ENCODE data around the gene OR1L1. TPM values are rescaled to one million over a fixed set of nuclear protein-coding genes. Genes with fewer than 3 reads are reported as not detected.

The OR1L1 gene, protein sequence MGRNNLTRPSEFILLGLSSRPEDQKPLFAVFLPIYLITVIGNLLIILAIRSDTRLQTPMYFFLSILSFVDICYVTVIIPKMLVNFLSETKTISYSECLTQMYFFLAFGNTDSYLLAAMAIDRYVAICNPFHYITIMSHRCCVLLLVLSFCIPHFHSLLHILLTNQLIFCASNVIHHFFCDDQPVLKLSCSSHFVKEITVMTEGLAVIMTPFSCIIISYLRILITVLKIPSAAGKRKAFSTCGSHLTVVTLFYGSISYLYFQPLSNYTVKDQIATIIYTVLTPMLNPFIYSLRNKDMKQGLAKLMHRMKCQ
- total RNA-seq: not detected

DNA sequence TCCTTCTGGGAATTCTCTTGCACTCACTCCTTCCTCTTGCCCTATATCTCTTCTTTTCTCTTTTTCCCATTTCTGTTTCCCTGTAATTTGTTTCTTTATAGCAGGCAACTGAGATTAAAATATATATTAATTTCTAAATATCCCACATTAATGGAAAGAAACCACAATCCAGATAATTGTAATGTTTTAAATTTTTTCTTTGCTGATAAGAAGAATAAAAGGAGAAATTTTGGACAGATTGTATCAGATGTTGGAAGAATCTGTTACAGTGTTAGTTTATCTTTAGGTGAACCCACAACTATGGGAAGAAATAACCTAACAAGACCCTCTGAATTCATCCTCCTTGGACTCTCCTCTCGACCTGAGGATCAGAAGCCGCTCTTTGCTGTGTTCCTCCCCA, at the start of gene OR1L1:
Gene OR1L1 (plus strand): TSS at position 301 of the 400 bp plus-strand sequence. CDS start 0 bp downstream, at position 301.
- Histone ChIP-seq H3K36me3 (no peaks in the 10 kb centered on the region), H3K27ac (no peak within 1 kb of the TSS), H3K4me1 (no peaks in the 10 kb centered on the region), H3K4me3 (no peak within 1 kb of the TSS), H3K9me3 (no peaks in the 10 kb centered on the region), H3K27me3 (no peaks in the 10 kb centered on the region)
- in situ Hi-C loops (cut with MboI; ENCODE audit: low pct_ligation_motif_present in 1 of 4, low pct_unique_long_range_greater_than_20kb in 1 of 4, low sequenced_read_pairs in 3 of 4): no loop called here
- 50 to 61% methylated on average over 2 of the region's 2 CpGs for WGBS, 2 donors (ENCODE audit: low coverage in 1 of 2)
- intact Hi-C loops (cut with DNase I; ENCODE audit: low total_unique reads): no loop called here
- TF ChIP-seq POLR2AphosphoS5 (IDR thresholded peaks at IDR 0.05) (no peak), EP300 (IDR thresholded peaks at IDR 0.05; ENCODE audit: low read depth) (no peak), POLR2A (IDR thresholded peaks at IDR 0.05) (no peak)
- TF ChIP-seq, protein P1, sequence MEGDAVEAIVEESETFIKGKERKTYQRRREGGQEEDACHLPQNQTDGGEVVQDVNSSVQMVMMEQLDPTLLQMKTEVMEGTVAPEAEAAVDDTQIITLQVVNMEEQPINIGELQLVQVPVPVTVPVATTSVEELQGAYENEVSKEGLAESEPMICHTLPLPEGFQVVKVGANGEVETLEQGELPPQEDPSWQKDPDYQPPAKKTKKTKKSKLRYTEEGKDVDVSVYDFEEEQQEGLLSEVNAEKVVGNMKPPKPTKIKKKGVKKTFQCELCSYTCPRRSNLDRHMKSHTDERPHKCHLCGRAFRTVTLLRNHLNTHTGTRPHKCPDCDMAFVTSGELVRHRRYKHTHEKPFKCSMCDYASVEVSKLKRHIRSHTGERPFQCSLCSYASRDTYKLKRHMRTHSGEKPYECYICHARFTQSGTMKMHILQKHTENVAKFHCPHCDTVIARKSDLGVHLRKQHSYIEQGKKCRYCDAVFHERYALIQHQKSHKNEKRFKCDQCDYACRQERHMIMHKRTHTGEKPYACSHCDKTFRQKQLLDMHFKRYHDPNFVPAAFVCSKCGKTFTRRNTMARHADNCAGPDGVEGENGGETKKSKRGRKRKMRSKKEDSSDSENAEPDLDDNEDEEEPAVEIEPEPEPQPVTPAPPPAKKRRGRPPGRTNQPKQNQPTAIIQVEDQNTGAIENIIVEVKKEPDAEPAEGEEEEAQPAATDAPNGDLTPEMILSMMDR (IDR thresholded peaks at IDR 0.05): no peak
- DNase-seq: no peak

DNA sequence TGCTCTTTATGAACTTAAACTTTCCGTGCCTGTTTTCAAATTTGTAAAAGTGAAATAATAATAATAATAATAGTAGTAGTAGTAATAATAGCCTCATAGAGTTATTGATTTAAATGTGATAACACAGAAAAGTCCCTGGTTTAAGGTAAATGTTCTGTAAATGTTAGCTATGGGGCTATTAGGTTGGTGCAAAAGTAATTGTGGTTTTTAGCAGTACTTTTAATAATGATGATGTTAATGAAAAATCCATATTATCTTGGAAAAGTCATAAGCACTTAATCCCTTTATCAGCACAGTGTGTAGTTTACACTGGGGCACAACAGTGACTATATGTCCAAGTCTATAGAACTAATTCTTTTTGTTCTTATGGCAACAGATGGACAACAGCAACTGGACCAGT, 47.2 kb upstream of the OR1L1 start, which contains the start of gene OR1Q1:
Gene OR1Q1 (plus strand): TSS at position 377 of the 400 bp plus-strand sequence. CDS start 0 bp downstream, at position 377.
- no peaks in the 10 kb centered on the region for H3K27me3 ChIP-seq
- no peaks in the 10 kb centered on the region for H3K36me3 ChIP-seq
- no peaks in the 10 kb centered on the region for H3K9me3 ChIP-seq
- in situ Hi-C loops (cut with MboI; ENCODE audit: low pct_ligation_motif_present in 1 of 4, low pct_unique_long_range_greater_than_20kb in 1 of 4, low sequenced_read_pairs in 3 of 4) (no loop called here), intact Hi-C loops (cut with DNase I; ENCODE audit: low total_unique reads) (no loop called here)
- no peaks in the 10 kb centered on the region for H3K4me1 ChIP-seq
- WGBS, 2 donors (ENCODE audit: low coverage in 1 of 2): 80 to 82% methylated on average over 1 of the region's 1 CpG
- DNase-seq: no peak
- no peak within 1 kb of the TSS for H3K27ac ChIP-seq
- H3K4me3 ChIP-seq: no peak within 1 kb of the TSS
- TF ChIP-seq, protein P1 (IDR thresholded peaks at IDR 0.05): no peak
- no peak for TF ChIP-seq EP300 (IDR thresholded peaks at IDR 0.05; ENCODE audit: low read depth)
- TF ChIP-seq POLR2AphosphoS5 (IDR thresholded peaks at IDR 0.05): no peak
- no peak for TF ChIP-seq POLR2A (IDR thresholded peaks at IDR 0.05)

DNA sequence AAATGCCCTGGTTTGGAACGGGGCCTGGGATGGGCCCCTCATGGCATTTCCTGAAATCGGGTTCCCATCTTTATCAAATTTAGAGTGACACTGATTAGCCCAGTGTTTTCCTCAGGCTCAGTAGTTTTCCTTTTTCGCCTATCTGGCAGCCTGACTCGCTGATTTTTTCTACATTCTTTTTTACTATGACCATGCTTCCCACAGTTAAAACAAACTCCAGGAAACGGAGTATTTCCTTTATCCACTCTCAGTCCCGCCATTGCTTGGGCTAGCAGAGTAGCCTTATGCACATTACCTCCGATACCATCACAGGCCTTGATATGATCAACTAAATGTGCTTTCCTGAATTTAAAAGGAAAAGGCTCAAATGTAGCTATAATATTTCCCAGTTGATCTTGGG, 41.5 kb upstream of the OR1L1 start:
- H3K4me1 ChIP-seq: no peaks in the 10 kb centered on the region
- no peaks in the 10 kb centered on the region for H3K9me3 ChIP-seq
- 61 to 73% methylated on average over 7 of the region's 7 CpGs for WGBS, 2 donors (ENCODE audit: low coverage in 1 of 2)
- DNase-seq: no peak
- intact Hi-C loops (cut with DNase I; ENCODE audit: low total_unique reads): no loop called here
- no peak overlapping the region for H3K4me3 ChIP-seq
- H3K36me3 ChIP-seq: no peaks in the 10 kb centered on the region
- in situ Hi-C loops (cut with MboI; ENCODE audit: low pct_ligation_motif_present in 1 of 4, low pct_unique_long_range_greater_than_20kb in 1 of 4, low sequenced_read_pairs in 3 of 4): no loop called here
- H3K27me3 ChIP-seq: no peaks in the 10 kb centered on the region
- no peak overlapping the region for H3K27ac ChIP-seq
- TF ChIP-seq, protein P1 (IDR thresholded peaks at IDR 0.05): no peak
- no peak for TF ChIP-seq EP300 (IDR thresholded peaks at IDR 0.05; ENCODE audit: low read depth)
- no peak for TF ChIP-seq POLR2AphosphoS5 (IDR thresholded peaks at IDR 0.05)
- no peak for TF ChIP-seq POLR2A (IDR thresholded peaks at IDR 0.05)

DNA sequence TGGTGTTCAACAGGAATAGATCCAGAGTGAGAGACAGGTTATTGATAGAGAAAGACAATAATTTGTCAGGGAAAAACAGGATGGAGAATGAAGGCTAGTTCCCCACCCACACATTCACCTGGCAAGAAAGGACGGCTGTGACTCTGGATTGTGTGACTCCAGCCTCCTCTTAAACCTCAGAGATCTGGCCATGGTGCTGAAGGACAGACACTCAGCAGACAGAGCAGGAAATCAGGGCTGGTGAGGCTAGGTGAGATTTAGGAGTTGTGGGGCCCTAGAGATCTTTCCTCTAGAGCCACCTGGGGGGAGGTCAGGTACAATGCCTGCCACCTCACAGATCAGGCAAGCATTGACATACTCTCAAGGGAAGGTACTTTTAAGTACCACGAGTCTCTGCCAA, 19.3 kb upstream of the OR1L1 start:
- Histone ChIP-seq H3K27ac (no peak overlapping the region), H3K27me3 (no peaks in the 10 kb centered on the region), H3K9me3 (peaks cover 0 to 3% of the 10 kb centered on the region in 2 donors), H3K4me3 (no peak overlapping the region), H3K36me3 (no peaks in the 10 kb centered on the region), H3K4me1 (no peaks in the 10 kb centered on the region)
- no peak for TF ChIP-seq EP300 (IDR thresholded peaks at IDR 0.05; ENCODE audit: low read depth)
- no peak for TF ChIP-seq POLR2AphosphoS5 (IDR thresholded peaks at IDR 0.05)
- TF ChIP-seq, protein P1 (IDR thresholded peaks at IDR 0.05): no peak
- TF ChIP-seq POLR2A (IDR thresholded peaks at IDR 0.05): no peak
- no peak for DNase-seq
- in situ Hi-C loops (cut with MboI; ENCODE audit: low pct_ligation_motif_present in 1 of 4, low pct_unique_long_range_greater_than_20kb in 1 of 4, low sequenced_read_pairs in 3 of 4) (loop anchor here in 1 of 4 donors (25.0 kb wide), 1 partner anchor 105 kb away; the partner anchor contains the start of gene OR1N1), intact Hi-C loops (cut with DNase I; ENCODE audit: low total_unique reads) (no loop called here)
- 10 to 33% methylated on average over 2 of the region's 2 CpGs for WGBS, 2 donors (ENCODE audit: low coverage in 1 of 2)
